Hepatocyte (in vitro differentiated cells): ENCODE results near the gene FYN.

ENCODE experiments used
- EZH2 ChIP-seq: fragments of 200-600 bp; sonication (generic); IDR thresholded peaks from 2 replicates; pipeline ENCODE4 v1.6.1; 2016; ENCODE audit warnings: antibody characterized with exemption, mild to moderate bottlenecking, borderline replicate concordance
- TF ChIP-seq, protein P1 (sequence below): fragments of 200-600 bp; sonication (generic); IDR thresholded peaks from 2 replicates; pipeline ENCODE4 v1.5.1; 2016; ENCODE audit warnings: antibody characterized with exemption, mild to moderate bottlenecking; ENCODE audit not compliant: poor library complexity

DNA sequence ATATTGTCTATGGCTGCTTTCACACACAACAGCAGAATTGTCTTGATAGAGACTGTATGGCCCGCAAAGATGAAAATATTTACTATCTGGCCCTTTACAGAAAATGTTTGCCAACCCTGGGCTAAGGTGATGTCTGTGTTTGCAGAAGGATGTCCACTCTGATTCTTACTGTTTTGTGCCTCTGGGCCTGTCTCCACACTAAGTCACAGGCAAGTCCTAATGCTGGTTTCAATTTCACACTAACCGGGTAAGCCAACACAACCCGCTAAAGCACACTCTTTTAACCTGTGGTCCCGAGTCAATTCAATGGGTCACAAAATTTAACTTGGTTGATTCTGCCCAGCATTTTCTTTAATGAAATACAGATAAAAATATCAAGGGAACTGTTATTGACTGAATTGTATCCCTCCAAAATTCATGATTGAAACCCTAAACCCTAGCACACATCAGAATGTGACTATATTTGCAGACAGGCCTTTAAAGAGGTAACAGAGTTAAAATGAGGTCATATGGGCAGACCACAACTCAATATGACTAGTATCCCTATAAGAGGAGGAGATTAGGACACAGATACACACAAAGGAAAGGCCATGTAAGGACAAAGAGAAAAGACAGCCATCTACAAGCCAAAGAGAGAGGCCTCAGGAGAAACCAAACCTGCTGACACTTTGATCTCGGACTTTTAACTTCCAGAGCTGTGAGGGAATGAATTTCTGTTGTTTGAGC, 78.4 kb downstream of the FYN start:
- TF ChIP-seq, protein P1, sequence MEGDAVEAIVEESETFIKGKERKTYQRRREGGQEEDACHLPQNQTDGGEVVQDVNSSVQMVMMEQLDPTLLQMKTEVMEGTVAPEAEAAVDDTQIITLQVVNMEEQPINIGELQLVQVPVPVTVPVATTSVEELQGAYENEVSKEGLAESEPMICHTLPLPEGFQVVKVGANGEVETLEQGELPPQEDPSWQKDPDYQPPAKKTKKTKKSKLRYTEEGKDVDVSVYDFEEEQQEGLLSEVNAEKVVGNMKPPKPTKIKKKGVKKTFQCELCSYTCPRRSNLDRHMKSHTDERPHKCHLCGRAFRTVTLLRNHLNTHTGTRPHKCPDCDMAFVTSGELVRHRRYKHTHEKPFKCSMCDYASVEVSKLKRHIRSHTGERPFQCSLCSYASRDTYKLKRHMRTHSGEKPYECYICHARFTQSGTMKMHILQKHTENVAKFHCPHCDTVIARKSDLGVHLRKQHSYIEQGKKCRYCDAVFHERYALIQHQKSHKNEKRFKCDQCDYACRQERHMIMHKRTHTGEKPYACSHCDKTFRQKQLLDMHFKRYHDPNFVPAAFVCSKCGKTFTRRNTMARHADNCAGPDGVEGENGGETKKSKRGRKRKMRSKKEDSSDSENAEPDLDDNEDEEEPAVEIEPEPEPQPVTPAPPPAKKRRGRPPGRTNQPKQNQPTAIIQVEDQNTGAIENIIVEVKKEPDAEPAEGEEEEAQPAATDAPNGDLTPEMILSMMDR: no peak
- TF ChIP-seq EZH2: no peak
